Measurements from ENCODE around the gene FA2H. TPM values are rescaled to one million over a fixed set of nuclear protein-coding genes. Genes with fewer than 3 reads are reported as not detected.

Gene FA2H
- total and polyA plus RNA-seq, 7 experiments from 2014 or later = 0.20 to 0.34 TPM; not detected in 5

- ATAC-seq = no peak
- no peaks in the 10 kb centered on the region for H3K4me1 Mint-ChIP-seq
- H3K4me3 Mint-ChIP-seq = no peak overlapping the region
- POLR2A ChIA-PET = no interaction called here
- intact Hi-C loops (cut with micrococcal nuclease) = no loop called here
- H3K36me3 Mint-ChIP-seq = no peaks in the 10 kb centered on the region
- no peaks in the 10 kb centered on the region for H3K4me1 ChIP-seq (ENCODE audit: control insufficient read depth in 2 of 2, insufficient read depth in 2 of 2, low read length in 2 of 2)
- H3K9me3 Mint-ChIP-seq = peaks cover 0 to 3% (median 0%) of the 10 kb centered on the region in 11 donors
- H3K27me3 ChIP-seq (ENCODE audit: control insufficient read depth in 2 of 2, insufficient read depth in 2 of 2, low read length in 2 of 2) = no peaks in the 10 kb centered on the region
- DNase-seq = no peak
- peaks cover 4 to 10% (median 5%) of the 10 kb centered on the region in 5 donors for H3K27me3 Mint-ChIP-seq
- no peaks in the 10 kb centered on the region for H3K36me3 ChIP-seq (ENCODE audit: control insufficient read depth in 2 of 3, insufficient read depth in 3 of 3, low read length in 3 of 3)
- no peaks in the 10 kb centered on the region for H3K9me3 ChIP-seq (ENCODE audit: control insufficient read depth in 2 of 3, low read length in 3 of 3)
- CTCF ChIA-PET = no interaction called here
- no peak overlapping the region for H3K27ac Mint-ChIP-seq
- no peak overlapping the region for H3K27ac ChIP-seq (ENCODE audit: low read depth, low read length)
- no peak overlapping the region for H3K4me3 ChIP-seq (ENCODE audit: low read length)
Measured at GRCh38 chr16:74753180-74753579, 21.4 kb downstream of the FA2H start.

- no peaks in the 10 kb centered on the region for H3K27me3 ChIP-seq (ENCODE audit: control insufficient read depth in 2 of 2, insufficient read depth in 2 of 2, low read length in 2 of 2)
- POLR2A ChIA-PET = no interaction called here
- Mint-ChIP-seq H3K4me3 (no peak overlapping the region), H3K36me3 (no peaks in the 10 kb centered on the region), H3K27me3 (peaks cover 4 to 10% (median 5%) of the 10 kb centered on the region in 5 donors), H3K27ac (no peak overlapping the region), H3K9me3 (peaks cover 0 to 3% (median 0%) of the 10 kb centered on the region in 11 donors), H3K4me1 (no peaks in the 10 kb centered on the region)
- DNase-seq (no peak), ATAC-seq (no peak)
- H3K4me1 ChIP-seq (ENCODE audit: control insufficient read depth in 2 of 2, insufficient read depth in 2 of 2, low read length in 2 of 2) = no peaks in the 10 kb centered on the region
- intact Hi-C loops (cut with micrococcal nuclease) = no loop called here
- H3K36me3 ChIP-seq (ENCODE audit: control insufficient read depth in 2 of 3, insufficient read depth in 3 of 3, low read length in 3 of 3) = no peaks in the 10 kb centered on the region
- CTCF ChIA-PET = no interaction called here
- H3K4me3 ChIP-seq (ENCODE audit: low read length) = no peak overlapping the region
- H3K9me3 ChIP-seq (ENCODE audit: control insufficient read depth in 2 of 3, low read length in 3 of 3) = no peaks in the 10 kb centered on the region
- no peak overlapping the region for H3K27ac ChIP-seq (ENCODE audit: low read depth, low read length)
Measured at GRCh38 chr16:74752756-74753155, 21.9 kb downstream of the FA2H start.

- intact Hi-C loops (cut with micrococcal nuclease) = no loop called here
- ChIA-PET CTCF (interaction anchor here (0.7 kb wide), 1 partner anchor 11 kb away, joined by 3 read pairs; no protein-coding TSS in a partner anchor), POLR2A (no interaction called here)
- no peak overlapping the region for H3K27ac ChIP-seq (ENCODE audit: low read depth, low read length)
- Mint-ChIP-seq H3K4me3 (no peak overlapping the region), H3K27ac (no peak overlapping the region), H3K27me3 (peaks cover 4 to 10% (median 5%) of the 10 kb centered on the region in 5 donors), H3K9me3 (peaks cover 0 to 3% (median 0%) of the 10 kb centered on the region in 11 donors), H3K4me1 (no peaks in the 10 kb centered on the region), H3K36me3 (no peaks in the 10 kb centered on the region)
- H3K27me3 ChIP-seq (ENCODE audit: control insufficient read depth in 2 of 2, insufficient read depth in 2 of 2, low read length in 2 of 2) = no peaks in the 10 kb centered on the region
- H3K4me1 ChIP-seq (ENCODE audit: control insufficient read depth in 2 of 2, insufficient read depth in 2 of 2, low read length in 2 of 2) = no peaks in the 10 kb centered on the region
- no peaks in the 10 kb centered on the region for H3K9me3 ChIP-seq (ENCODE audit: control insufficient read depth in 2 of 3, low read length in 3 of 3)
- no peaks in the 10 kb centered on the region for H3K36me3 ChIP-seq (ENCODE audit: control insufficient read depth in 2 of 3, insufficient read depth in 3 of 3, low read length in 3 of 3)
- H3K4me3 ChIP-seq (ENCODE audit: low read length) = no peak overlapping the region
- ATAC-seq (no peak), DNase-seq (no peak)
Measured at GRCh38 chr16:74752258-74752657, 22.4 kb downstream of the FA2H start.

GRCh38 chr16:74751658-74752057 is 23.0 kb downstream of the FA2H start:
- Histone ChIP-seq H3K9me3 (ENCODE audit: control insufficient read depth in 2 of 3, low read length in 3 of 3) (no peaks in the 10 kb centered on the region), H3K4me3 (ENCODE audit: low read length) (no peak overlapping the region), H3K27ac (ENCODE audit: low read depth, low read length) (no peak overlapping the region), H3K4me1 (ENCODE audit: control insufficient read depth in 2 of 2, insufficient read depth in 2 of 2, low read length in 2 of 2) (no peaks in the 10 kb centered on the region), H3K27me3 (ENCODE audit: control insufficient read depth in 2 of 2, insufficient read depth in 2 of 2, low read length in 2 of 2) (no peaks in the 10 kb centered on the region), H3K36me3 (ENCODE audit: control insufficient read depth in 2 of 3, insufficient read depth in 3 of 3, low read length in 3 of 3) (no peaks in the 10 kb centered on the region)
- ChIA-PET CTCF (interaction anchor here (0.7 kb wide), 1 partner anchor 11 kb away, joined by 3 read pairs; no protein-coding TSS in a partner anchor), POLR2A (interaction anchor here (0.7 kb wide), 1 partner anchor 8 kb away, joined by 3 read pairs; no protein-coding TSS in a partner anchor)
- H3K27ac Mint-ChIP-seq = no peak overlapping the region
- no peak for DNase-seq
- no peaks in the 10 kb centered on the region for H3K4me1 Mint-ChIP-seq
- intact Hi-C loops (cut with micrococcal nuclease) = no loop called here
- no peak for ATAC-seq
- no peaks in the 10 kb centered on the region for H3K36me3 Mint-ChIP-seq
- peaks cover 3 to 10% (median 5%) of the 10 kb centered on the region in 5 donors for H3K27me3 Mint-ChIP-seq
- peaks cover 0 to 3% (median 0%) of the 10 kb centered on the region in 11 donors for H3K9me3 Mint-ChIP-seq
- no peak overlapping the region for H3K4me3 Mint-ChIP-seq

- intact Hi-C loops (cut with micrococcal nuclease) = no loop called here
- Mint-ChIP-seq H3K9me3 (peaks cover 0 to 3% (median 0%) of the 10 kb centered on the region in 11 donors), H3K27ac (no peak overlapping the region), H3K4me1 (no peaks in the 10 kb centered on the region), H3K4me3 (no peak overlapping the region), H3K27me3 (peaks cover 0 to 6% (median 5%) of the 10 kb centered on the region in 5 donors), H3K36me3 (no peaks in the 10 kb centered on the region)
- DNase-seq (no peak), ATAC-seq (no peak)
- no peak overlapping the region for H3K27ac ChIP-seq (ENCODE audit: low read depth, low read length)
- CTCF ChIA-PET = no interaction called here
- POLR2A ChIA-PET = no interaction called here
- H3K4me1 ChIP-seq (ENCODE audit: control insufficient read depth in 2 of 2, insufficient read depth in 2 of 2, low read length in 2 of 2) = no peaks in the 10 kb centered on the region
- no peaks in the 10 kb centered on the region for H3K27me3 ChIP-seq (ENCODE audit: control insufficient read depth in 2 of 2, insufficient read depth in 2 of 2, low read length in 2 of 2)
- no peaks in the 10 kb centered on the region for H3K36me3 ChIP-seq (ENCODE audit: control insufficient read depth in 2 of 3, insufficient read depth in 3 of 3, low read length in 3 of 3)
- H3K9me3 ChIP-seq (ENCODE audit: control insufficient read depth in 2 of 3, low read length in 3 of 3) = no peaks in the 10 kb centered on the region
- H3K4me3 ChIP-seq (ENCODE audit: low read length) = no peak overlapping the region
Measured at GRCh38 chr16:74749291-74750055, 25.1 kb downstream of the FA2H start.

GRCh38 chr16:74748616-74749026 is 26.0 kb downstream of the FA2H start:
- no peaks in the 10 kb centered on the region for H3K36me3 ChIP-seq (ENCODE audit: control insufficient read depth in 2 of 3, insufficient read depth in 3 of 3, low read length in 3 of 3)
- H3K27me3 ChIP-seq (ENCODE audit: control insufficient read depth in 2 of 2, insufficient read depth in 2 of 2, low read length in 2 of 2) = no peaks in the 10 kb centered on the region
- no peak for DNase-seq
- H3K4me3 Mint-ChIP-seq = no peak overlapping the region
- intact Hi-C loops (cut with micrococcal nuclease) = no loop called here
- H3K27ac ChIP-seq (ENCODE audit: low read depth, low read length) = no peak overlapping the region
- POLR2A ChIA-PET = no interaction called here
- no peaks in the 10 kb centered on the region for H3K36me3 Mint-ChIP-seq
- H3K27me3 Mint-ChIP-seq = peaks cover 0 to 6% (median under 1%) of the 10 kb centered on the region in 5 donors
- no peaks in the 10 kb centered on the region for H3K4me1 ChIP-seq (ENCODE audit: control insufficient read depth in 2 of 2, insufficient read depth in 2 of 2, low read length in 2 of 2)
- no peak for ATAC-seq
- no peaks in the 10 kb centered on the region for H3K9me3 ChIP-seq (ENCODE audit: control insufficient read depth in 2 of 3, low read length in 3 of 3)
- no peak overlapping the region for H3K4me3 ChIP-seq (ENCODE audit: low read length)
- CTCF ChIA-PET = no interaction called here
- no peak overlapping the region for H3K27ac Mint-ChIP-seq
- H3K4me1 Mint-ChIP-seq = no peaks in the 10 kb centered on the region
- H3K9me3 Mint-ChIP-seq = peaks cover 0 to 3% (median 0%) of the 10 kb centered on the region in 11 donors

All from naive thymus-derived CD4-positive, alpha-beta T cell (primary cell).